OCI-LY7 (cell line): ENCODE results near the gene DPM2. TPM values are rescaled to one million over a fixed set of nuclear protein-coding genes. Genes with fewer than 3 reads are reported as not detected.

Source experiments
- BruUV-seq: library from RNA; stranded (reverse); fragments of 400-500 nt; replicated peaks from 2 replicates; lab custom pipeline; 2021; lab: Mats Ljungman, UMichigan
- CTCF ChIA-PET: fragments of 300-600 bp; sonication (Branson Sonifier 250); formaldehyde crosslinking; loops from one replicate; lab custom pipeline; 2022; ENCODE audit warnings: antibody characterized with exemption; ENCODE audit not compliant: unreplicated experiment; lab: Charles Lee
- POLR2A ChIA-PET: fragments of 300-600 bp; sonication (Branson Sonifier 250); formaldehyde crosslinking; loops from one replicate; lab custom pipeline; 2022; ENCODE audit warnings: antibody characterized with exemption; lab: Charles Lee
- DNase-seq: peaks from one replicate; pipeline ENCODE4 v3.0.0-alpha.2; 2015; ENCODE audit warnings: low spot score
- H2AFZ ChIP-seq: fragments of 200-600 bp; sonication (generic), shearing (Covaris generic); 2 replicates; pipeline ENCODE4 v1.6.1; 2014; ENCODE audit warnings: mild to moderate bottlenecking, antibody characterized with exemption, low read length, moderate library complexity
- H3K27ac ChIP-seq: fragments of 200-600 bp; sonication (generic); 2 replicates; pipeline ENCODE4 v1.5.1; 2014; ENCODE audit warnings: mixed run types, low read depth, mild to moderate bottlenecking, moderate library complexity, low read length, inconsistent platforms; ENCODE audit not compliant: poor library complexity, severe bottlenecking
- H3K36me3 ChIP-seq: fragments of 200-600 bp; sonication (generic); 2 replicates; pipeline ENCODE4 v1.6.1; 2014; ENCODE audit warnings: mild to moderate bottlenecking, antibody characterized with exemption, low read length, moderate library complexity, mixed read lengths; ENCODE audit not compliant: insufficient read depth
- H3K4me1 ChIP-seq: fragments of 200-600 bp; sonication (generic); 2 replicates; pipeline ENCODE4 v1.5.1; 2014; ENCODE audit warnings: mild to moderate bottlenecking, low read length; ENCODE audit not compliant: insufficient read depth, poor library complexity, severe bottlenecking
- H3K4me2 ChIP-seq: fragments of 200-600 bp; sonication (generic); 2 replicates; pipeline ENCODE4 v1.6.1; 2014; ENCODE audit warnings: mild to moderate bottlenecking, low read length
- H3K4me3 ChIP-seq: fragments of 200-600 bp; sonication (generic); 2 replicates; pipeline ENCODE4 v1.5.1; 2014; ENCODE audit warnings: mild to moderate bottlenecking, low read depth, low read length; ENCODE audit not compliant: poor library complexity, severe bottlenecking
- H3K79me2 ChIP-seq: fragments of 200-600 bp; sonication (generic); 2 replicates; pipeline ENCODE4 v1.6.1; 2016; ENCODE audit warnings: low read depth, mild to moderate bottlenecking, low read length, moderate library complexity, mixed read lengths; ENCODE audit not compliant: insufficient read depth
- H3K9me2 ChIP-seq: fragments of 200-600 bp; sonication (generic); 2 replicates; pipeline ENCODE4 v1.6.1; 2016; ENCODE audit warnings: mild to moderate bottlenecking, low read length, mixed read lengths; ENCODE audit not compliant: insufficient read depth
- H3K9me3 ChIP-seq: fragments of 200-600 bp; sonication (generic); 2 replicates; pipeline ENCODE4 v1.6.1; 2014; ENCODE audit warnings: mild to moderate bottlenecking, mixed run types, low read length, mixed read lengths
- H4K20me1 ChIP-seq: fragments of 200-600 bp; sonication (generic); 2 replicates; pipeline ENCODE4 v1.6.1; 2014; ENCODE audit warnings: mild to moderate bottlenecking, antibody characterized with exemption, low read length, moderate library complexity, mixed read lengths; ENCODE audit not compliant: insufficient read depth
- CTCF ChIP-seq: fragments of 200-600 bp; sonication (generic); conservative IDR thresholded peaks from 2 replicates; pipeline ENCODE4 v1.5.1; 2014; ENCODE audit warnings: mild to moderate bottlenecking, antibody characterized with exemption, low read length, moderate library complexity, mixed read lengths
- EZH2phosphoT487 ChIP-seq: fragments of 200-600 bp; sonication (generic); IDR thresholded peaks from 2 replicates; pipeline ENCODE4 v1.6.1; 2018; ENCODE audit warnings: low read depth, borderline replicate concordance, mild to moderate bottlenecking, mixed run types, antibody characterized with exemption, low read length, moderate library complexity, mixed read lengths
- intact Hi-C: fragments of 100-400 bp; cut with micrococcal nuclease; formaldehyde crosslinking; loops from one replicate; pipeline ENCODE4 v1.10.0; 2022; ENCODE audit not compliant: unreplicated experiment
- total RNA-seq, 2 experiments: library from RNA; depleted of rRNA in 1 of 2; stranded (reverse); fragments of >200 nt in 1 of 2; shearing (Covaris generic) in 1 of 2; gene quantifications; 2 replicates each; pipeline ENCODE4 v1.2.3, GENCODE V29; 2014 to 2022

The DPM2 gene
- total RNA-seq, 2 experiments from 2014 or later, result 49.7 to 50.7 TPM

DNA sequence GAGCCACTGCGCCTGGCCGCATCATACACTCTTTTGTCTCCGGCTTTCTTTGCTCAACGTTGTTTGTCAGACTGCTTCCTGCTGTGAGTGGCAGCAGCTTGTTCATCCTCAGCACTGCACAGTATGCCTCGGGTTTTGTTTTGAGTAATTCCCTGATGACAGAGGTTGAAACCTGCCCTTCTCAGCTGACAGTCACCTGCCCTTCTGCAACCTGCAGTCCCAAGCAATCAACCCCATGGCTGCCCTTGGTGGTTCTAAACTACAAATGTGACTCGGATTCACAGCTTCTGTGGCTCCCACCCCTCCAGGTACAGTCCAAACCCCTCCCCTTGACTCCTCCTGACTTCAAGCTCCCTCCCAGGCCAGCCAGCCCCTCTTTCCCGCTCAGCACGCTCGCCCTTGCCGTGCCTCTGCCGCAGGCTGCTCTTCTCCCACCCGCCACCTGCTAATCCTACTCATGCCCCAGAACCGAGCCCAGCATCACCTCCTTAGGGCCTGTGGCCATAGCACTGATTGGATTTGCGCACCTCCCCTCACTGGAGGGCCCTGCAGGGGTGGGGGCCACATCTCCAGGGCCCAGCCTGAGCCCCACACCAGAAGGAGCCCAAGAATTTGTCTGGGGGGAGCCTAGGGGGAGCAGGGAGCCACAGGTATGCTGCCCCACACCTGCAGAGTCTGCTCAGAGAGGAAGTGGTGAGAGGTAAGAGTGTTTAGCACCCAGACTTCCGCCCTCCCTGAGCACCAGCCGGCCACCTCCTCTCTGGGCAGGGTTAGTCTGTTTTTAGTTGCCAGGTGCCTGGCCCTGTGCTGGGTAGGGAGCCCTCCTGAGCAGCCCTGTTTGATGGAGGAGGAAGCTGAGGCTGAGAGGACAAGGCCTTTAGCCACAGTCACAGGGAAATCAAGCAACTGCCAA, 33.0 kb upstream of the DPM2 start:
- ChIA-PET POLR2A (interaction anchor here (0.5 to 2.8 kb wide), 7 partner anchors 10 to 102 kb away, joined by 3 to 19 read pairs (median 4); partner anchors contain the start of gene EEIG1), CTCF (interaction anchor here (0.5 kb wide), 2 partner anchors 48 to 1641 kb away, joined by 3 to 7 read pairs; no protein-coding TSS in a partner anchor)
- Histone ChIP-seq H4K20me1 (0 out of 2 replicates have a peak, but pooled peaks cover 11% of the 10 kb centered on the region), H3K9me3 (no peaks in the 10 kb centered on the region), H3K27ac (peak overlapping the region; percentile 95), H3K4me1 (peaks cover 100% of the 10 kb centered on the region), H2AFZ (no peak overlapping the region), H3K9me2 (no peaks in the 10 kb centered on the region), H3K4me2 (peak overlapping the region; percentile 84), H3K79me2 (peaks cover 87% of the 10 kb centered on the region), H3K4me3 (peak overlapping the region; percentile 80), H3K36me3 (peaks cover 36% of the 10 kb centered on the region)
- DNase-seq, result peak; percentile 91
- peak; percentile 23; the same call in 1 of the 2 replicates for TF ChIP-seq CTCF
- TF ChIP-seq EZH2phosphoT487, result no peak
- BruUV-seq, result no TSS peak
- intact Hi-C loops, result loop anchor here (2.0 kb wide), 1 partner anchor 28 kb away; no protein-coding TSS in a partner anchor

DNA sequence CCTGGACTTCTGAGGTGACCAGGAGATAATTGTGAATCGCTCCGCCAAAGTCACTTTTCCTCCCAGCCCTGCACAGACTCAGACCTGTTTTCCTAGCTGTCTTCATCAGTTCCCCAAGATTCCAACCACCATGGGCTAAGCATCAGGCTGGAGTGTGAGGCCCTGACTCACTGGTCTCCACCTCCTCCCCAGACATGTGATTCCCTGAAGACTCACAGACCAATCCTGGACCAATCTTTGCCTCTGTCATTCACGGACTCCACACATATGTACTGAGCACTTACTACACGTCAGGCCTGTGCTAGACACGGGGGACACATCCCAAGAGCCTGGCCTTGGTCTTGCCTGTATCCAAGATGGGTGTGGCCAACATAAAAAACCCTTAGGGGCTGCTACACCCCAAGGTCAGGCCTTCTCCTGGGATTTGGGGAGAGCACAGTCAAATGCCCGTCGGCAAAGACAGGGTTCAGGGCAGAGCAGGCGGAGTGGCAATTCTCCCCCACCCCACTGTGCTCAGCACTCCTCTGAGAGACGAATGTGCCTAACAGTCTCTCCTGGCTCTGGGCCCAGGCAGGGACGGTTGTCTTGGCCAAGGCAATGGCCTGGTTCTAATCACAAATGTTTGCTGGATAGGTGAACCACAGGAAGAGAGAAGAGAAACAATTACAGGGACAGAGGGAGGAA, 31.2 kb upstream of the DPM2 start:
- H3K9me2 ChIP-seq, result no peaks in the 10 kb centered on the region
- H3K27ac ChIP-seq, result peak overlapping the region; percentile 95
- TF ChIP-seq EZH2phosphoT487 (no peak), CTCF (no peak)
- CTCF ChIA-PET, result no interaction called here
- DNase-seq, result no peak
- no peaks in the 10 kb centered on the region for H3K9me3 ChIP-seq
- H3K4me1 ChIP-seq, result peaks cover 100% of the 10 kb centered on the region
- H3K79me2 ChIP-seq, result peaks cover 86% of the 10 kb centered on the region
- H4K20me1 ChIP-seq, result 0 out of 2 replicates have a peak, but pooled peaks cover 6% of the 10 kb centered on the region
- peak overlapping the region; percentile 39 for H3K4me3 ChIP-seq
- peak overlapping the region; percentile 84 for H3K4me2 ChIP-seq
- BruUV-seq, result no TSS peak
- intact Hi-C loops, result no loop called here
- H2AFZ ChIP-seq, result no peak overlapping the region
- H3K36me3 ChIP-seq, result peaks cover 23% of the 10 kb centered on the region
- POLR2A ChIA-PET, result no interaction called here
